ENCODE results near the gene GDF9.
A peak's percentile ranks its signal among the peaks of the same experiment; 100 is the strongest.

The GDF9 gene

DNA sequence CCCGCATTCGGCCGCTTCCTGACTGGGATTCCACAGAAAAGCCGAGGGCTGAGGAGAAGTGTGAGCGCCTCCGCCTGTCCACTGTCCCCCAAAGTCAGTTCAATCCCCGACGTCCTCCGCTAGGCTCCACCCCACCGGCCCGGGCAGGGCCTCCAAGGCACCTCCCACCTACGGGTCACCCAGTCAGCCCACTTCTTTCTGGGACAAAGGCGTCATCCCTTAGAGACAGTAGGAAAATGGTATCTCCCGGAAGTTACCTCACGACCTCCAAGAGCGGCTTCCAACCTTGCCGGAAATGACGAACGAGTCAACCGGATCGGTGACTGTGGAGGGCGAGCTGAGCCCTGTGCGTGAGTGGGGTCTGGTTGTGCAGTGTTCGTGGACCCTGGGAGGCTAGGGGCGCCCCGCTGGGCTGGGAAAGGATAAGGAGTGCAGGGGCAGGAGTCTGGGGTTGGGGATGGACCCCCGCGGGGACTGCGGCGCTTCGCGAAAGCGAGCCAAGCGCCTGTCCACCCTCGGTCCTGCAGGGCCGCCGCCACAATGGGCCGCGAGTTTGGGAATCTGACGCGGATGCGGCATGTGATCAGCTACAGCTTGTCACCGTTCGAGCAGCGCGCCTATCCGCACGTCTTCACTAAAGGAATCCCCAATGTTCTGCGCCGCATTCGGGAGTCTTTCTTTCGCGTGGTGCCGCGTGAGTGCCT, at the start of gene GDF9, which contains the start of gene UQCRQ:
Gene GDF9, minus strand, starts transcription at position 128 of the 704 bp plus-strand sequence. CDS start 1,936 bp downstream, outside the sequence.
Gene UQCRQ, plus strand, starts transcription at position 301 of the 704 bp plus-strand sequence. Its CDS starts 240 bp downstream, at position 541.
- peak; percentile 100 for DNase-seq (ENCODE audit: low read depth)

DNA sequence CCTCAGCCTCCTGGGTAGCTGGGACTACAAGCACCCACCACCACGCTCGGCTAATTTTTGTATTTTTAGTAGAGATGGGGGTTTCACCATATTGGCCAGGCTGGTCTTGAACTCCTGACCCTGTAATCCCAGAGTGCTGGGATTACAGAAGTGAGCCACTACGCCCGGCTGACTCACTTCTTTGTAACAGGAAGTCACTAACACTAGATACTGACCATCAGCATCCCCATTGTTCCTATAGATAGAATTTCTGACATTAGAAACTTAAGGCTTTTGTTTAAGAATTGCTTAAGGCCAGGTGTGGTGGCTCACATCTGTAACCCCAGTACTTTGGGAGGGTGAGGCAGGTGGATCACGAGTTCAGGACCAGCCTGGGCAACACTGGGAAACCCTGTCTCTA, 49.4 kb upstream of the GDF9 start:
- DNase-seq (ENCODE audit: low read depth): peak; percentile 24

- DNase-seq (ENCODE audit: low read depth): no peak
These were observed 43.4 kb upstream of the GDF9 start for GRCh38 chr5:132909702-132910101.

GRCh38 chr5:132907161-132907560, 40.9 kb upstream of the GDF9 start:
- no peak for DNase-seq (ENCODE audit: low read depth)

GRCh38 chr5:132905938-132906337, 39.7 kb upstream of the GDF9 start:
- DNase-seq (ENCODE audit: low read depth): peak; percentile 13

GRCh38 chr5:132901730-132902129, 35.5 kb upstream of the GDF9 start:
- peak; percentile 14 for DNase-seq (ENCODE audit: low read depth)

GRCh38 chr5:132901036-132901435, 34.8 kb upstream of the GDF9 start:
- DNase-seq (ENCODE audit: low read depth): no peak

GRCh38 chr5:132898094-132898493, 31.8 kb upstream of the GDF9 start:
- no peak for DNase-seq (ENCODE audit: low read depth)

- DNase-seq (ENCODE audit: low read depth): no peak
These were observed 30.4 kb upstream of the GDF9 start for GRCh38 chr5:132896685-132897084.

GRCh38 chr5:132895719-132896305, 29.5 kb upstream of the GDF9 start:
- no peak for DNase-seq (ENCODE audit: low read depth)

DNA sequence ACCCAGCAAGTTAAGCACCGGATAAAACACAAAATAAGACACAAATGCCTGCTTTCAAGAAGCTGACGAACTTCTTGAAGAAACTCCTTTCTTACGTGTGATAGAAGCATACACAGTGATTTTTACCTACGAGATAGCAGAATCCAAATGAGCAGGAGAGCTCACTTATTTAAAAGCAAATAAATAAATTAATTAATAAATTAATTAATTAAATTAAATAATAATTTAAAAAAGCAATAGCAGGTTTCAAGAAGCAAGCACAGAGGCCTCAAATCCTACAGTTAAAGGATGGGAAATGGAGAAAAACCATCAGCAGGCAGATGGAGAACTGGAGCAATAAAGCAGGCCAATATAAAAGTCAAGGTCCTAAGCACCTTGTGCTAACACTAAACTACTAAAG, 24.5 kb upstream of the GDF9 start:
- no peak for DNase-seq (ENCODE audit: low read depth)

- no peak for DNase-seq (ENCODE audit: low read depth)
These were observed 23.2 kb upstream of the GDF9 start for GRCh38 chr5:132889501-132889900.

- DNase-seq (ENCODE audit: low read depth): no peak
These were observed 21.0 kb upstream of the GDF9 start for GRCh38 chr5:132887283-132887682.

GRCh38 chr5:132886064-132886823, 20.0 kb upstream of the GDF9 start:
- DNase-seq (ENCODE audit: low read depth): no peak

DNA sequence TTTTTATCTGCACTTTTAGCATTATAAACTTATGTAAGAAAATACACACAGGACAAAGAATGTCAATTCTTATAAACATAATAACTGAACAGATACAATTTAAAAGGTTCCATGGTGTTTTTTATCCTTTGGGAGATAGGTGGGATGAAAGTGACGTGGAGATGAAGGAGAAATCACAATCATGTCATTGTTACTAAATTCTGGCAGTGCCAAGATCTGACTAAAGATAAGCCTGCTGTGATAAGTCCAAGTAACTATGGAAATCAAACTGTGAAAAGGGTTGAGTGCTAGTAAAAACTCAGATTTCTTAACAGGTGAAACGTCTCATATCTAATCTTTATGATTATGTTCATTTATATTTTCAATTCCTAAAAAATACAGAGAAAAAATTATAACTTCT, 18.3 kb upstream of the GDF9 start:
- no peak for DNase-seq (ENCODE audit: low read depth)

DNA sequence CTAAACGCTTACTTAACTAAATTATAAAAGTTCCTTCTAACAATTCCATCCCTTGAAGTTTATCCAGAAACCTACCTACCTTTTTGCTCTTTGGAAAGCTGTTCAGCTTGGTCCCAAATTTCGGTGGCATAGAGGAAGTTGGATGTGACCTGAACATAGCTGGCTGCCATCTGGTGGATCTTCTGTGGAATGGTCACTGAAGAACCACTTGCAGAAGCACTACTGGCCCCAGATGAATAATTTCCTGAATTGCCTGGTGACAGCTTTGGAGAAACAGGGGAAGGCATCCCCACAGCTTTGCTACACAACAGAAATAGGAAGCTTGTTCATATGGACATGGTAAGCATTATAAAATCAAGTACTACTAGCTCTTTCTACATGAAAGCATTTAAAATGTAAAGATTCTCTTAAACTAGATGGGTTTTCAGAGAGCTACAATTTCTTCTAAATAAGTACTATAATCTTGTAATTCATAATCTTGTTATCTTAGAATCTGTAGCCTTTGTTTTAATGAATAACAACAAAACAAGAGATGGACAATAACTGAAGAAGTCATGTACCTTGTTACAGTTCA, 17.1 kb upstream of the GDF9 start:
- DNase-seq (ENCODE audit: low read depth): peak; percentile 83

DNA sequence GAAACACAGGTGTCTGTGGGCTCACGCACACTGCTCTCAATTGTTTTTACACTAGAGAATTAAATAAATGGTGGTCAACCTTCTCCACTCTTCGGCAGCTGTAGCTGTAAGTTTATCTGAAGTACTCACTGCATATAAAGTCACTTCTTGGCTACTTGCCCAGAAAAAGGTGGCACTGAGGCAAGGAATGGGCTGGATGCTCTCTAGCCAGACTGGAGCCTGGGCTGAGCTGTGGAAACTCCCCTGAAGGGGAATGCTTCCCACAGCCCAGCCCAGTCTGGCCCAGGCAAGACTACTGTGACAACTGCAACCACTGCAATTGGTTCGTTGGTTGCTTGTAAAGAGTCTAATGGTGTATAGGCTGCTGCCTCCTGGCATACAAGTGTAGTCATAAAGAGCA, 11.7 kb upstream of the GDF9 start:
- peak; percentile 66 for DNase-seq (ENCODE audit: low read depth)

DNA sequence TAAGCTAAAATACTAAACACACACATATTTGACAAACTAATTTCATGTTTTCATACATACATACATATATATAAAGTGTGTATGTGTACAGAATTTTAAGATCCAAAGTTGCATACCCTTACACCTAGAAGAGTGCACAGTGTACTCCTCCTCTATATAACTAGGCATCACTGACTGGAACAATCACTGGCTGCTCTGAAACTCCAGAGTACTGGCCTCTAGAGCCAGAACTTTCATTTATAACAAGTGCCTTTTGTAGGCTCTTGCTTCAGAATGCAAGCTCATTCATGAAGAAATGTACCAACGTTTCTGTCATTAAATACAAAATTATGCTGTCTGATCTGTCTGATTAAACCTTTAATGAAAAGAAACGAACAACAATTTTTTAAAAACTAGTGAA, 11.2 kb upstream of the GDF9 start:
- DNase-seq (ENCODE audit: low read depth): no peak

DNA sequence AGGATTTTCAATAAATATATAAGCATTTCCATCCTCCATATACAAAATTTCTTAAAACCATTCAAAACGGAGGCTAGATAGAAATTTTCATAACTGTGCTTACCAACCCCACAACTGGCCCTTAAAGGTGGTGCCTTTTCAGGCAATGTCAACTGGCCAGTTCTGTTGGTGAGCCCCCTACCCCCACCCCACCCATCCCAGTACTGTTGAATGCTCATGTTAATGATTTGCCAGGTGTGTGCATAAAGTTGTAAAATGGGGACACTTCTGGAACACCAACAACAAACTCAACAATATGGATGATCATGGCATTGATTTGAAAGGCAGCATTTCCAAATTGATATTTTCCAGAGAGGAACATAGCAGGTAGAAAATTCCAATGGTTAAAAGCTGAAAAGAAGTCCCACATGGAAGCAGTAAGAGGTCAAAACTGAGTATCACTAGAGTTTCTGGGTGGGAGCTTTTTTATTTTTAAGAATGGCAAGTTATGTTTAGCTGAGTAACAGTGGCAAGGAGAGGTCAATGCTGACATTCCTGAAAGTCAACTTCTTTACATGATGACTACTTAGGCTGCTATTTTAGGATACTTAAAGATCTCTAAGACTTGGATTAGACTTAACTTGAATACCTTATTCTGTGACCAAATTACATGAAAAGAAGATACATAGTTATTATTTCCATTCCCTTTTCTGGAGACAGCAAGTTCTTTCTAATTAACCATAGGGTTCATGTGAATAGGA, 9.9 kb upstream of the GDF9 start:
- peak; percentile 76 for DNase-seq (ENCODE audit: low read depth)

GRCh38 chr5:132873930-132874271, 7.6 kb upstream of the GDF9 start:
- no peak for DNase-seq (ENCODE audit: low read depth)

DNA sequence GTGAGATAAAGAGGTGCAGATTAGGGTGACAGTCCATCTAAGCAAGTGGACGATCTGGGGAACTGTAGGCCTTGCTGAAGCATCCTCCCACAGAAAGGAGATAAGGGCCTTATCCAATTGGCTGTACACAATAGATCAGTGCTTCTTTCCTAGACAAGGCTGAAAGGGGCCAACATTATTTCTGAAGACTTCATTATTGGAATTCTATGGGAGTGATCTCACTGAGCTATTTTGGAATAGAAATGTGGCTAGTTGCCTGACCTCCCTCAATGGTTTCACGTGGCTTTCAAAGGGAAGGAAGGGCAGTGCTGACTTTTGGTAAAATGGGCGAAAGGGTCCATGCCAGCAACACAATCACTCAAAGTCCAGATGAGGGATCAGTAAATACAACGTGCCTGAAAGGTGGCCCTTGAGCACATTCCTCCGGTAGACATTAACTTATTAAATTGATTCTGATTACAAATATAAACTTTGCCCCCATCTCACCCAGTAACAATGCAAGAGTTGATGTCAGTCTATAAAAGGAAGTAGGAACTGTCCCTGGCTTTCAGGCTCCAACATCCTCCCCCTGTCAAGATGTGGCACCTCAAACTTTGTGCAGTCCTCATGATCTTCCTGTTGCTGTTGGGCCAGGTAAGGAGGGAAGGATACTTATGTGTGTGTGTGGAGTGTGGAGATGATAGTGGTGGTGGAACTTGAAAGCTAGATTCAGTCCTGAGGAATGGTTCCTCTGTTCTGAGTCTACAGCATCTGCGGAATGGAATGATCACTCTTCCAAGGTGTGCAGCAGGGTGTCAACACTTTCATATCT, 7.1 kb upstream of the GDF9 start, which contains the start of gene LEAP2:
Gene LEAP2, plus strand, starts transcription at position 550 of the 811 bp plus-strand sequence. Its CDS starts 27 bp downstream, at position 577.
- DNase-seq (ENCODE audit: low read depth): peak; percentile 44

Data from EH (cell line).